K562 (cell line): ENCODE measurements around the gene PPP1R12B. TPM values are rescaled to one million over a fixed set of nuclear protein-coding genes. Genes with fewer than 3 reads are reported as not detected.

Experiments used
- HDAC1 ChIP-seq, 2 experiments: fragments of 450-650 bp; IDR thresholded peaks; 2 replicates each; pipeline ENCODE4 v1.6.1; 2016 to 2017; ENCODE audit warnings: inconsistent platforms in 1 of 2, mild to moderate bottlenecking in 1 of 2, moderate library complexity in 1 of 2
- MEIS2 ChIP-seq: fragments of 450-650 bp; IDR thresholded peaks from 2 replicates; pipeline ENCODE4 v1.6.1; 2014; ENCODE audit warnings: mild to moderate bottlenecking; ENCODE audit not compliant: partially characterized antibody
- NCOA1 ChIP-seq: fragments of 450-650 bp; IDR thresholded peaks from 2 replicates; pipeline ENCODE4 v1.6.1; 2016; ENCODE audit warnings: low read depth
- NR2C1 ChIP-seq, 2 experiments: fragments of 450-650 bp; IDR thresholded peaks; 2 replicates each; pipeline ENCODE4 v1.6.1; 2017; ENCODE audit warnings: mild to moderate bottlenecking in 2 of 2, antibody characterized with exemption in 1 of 2, inconsistent platforms in 1 of 2, missing compliant biosample characterization in 1 of 2, missing genetic modification characterization in 1 of 2
- SMAD4 ChIP-seq: fragments of 250-450 bp; sonication (Bioruptor Pico); conservative IDR thresholded peaks from 2 replicates; pipeline ENCODE4 v1.8.0; 2021; ENCODE audit warnings: inconsistent platforms, mild to moderate bottlenecking, moderate library complexity
- SMARCB1 ChIP-seq: IDR thresholded peaks from 2 replicates; pipeline ENCODE4 v1.6.1; 2011; ENCODE audit warnings: improper control_type of control experiment, low read depth; ENCODE audit not compliant: insufficient read length
- SMARCE1 ChIP-seq: fragments of 450-650 bp; IDR thresholded peaks from 2 replicates; pipeline ENCODE4 v1.7.1; 2016; ENCODE audit warnings: mild to moderate bottlenecking
- TBP ChIP-seq: optimal IDR thresholded peaks from 2 replicates; pipeline ENCODE3; 2011; ENCODE audit warnings: low read depth, low read length, improper control_type of control experiment
- ZEB2 ChIP-seq: fragments of 450-650 bp; IDR thresholded peaks from 2 replicates; pipeline ENCODE4 v1.6.1; 2016
- ZKSCAN8 ChIP-seq: fragments of 200-800 bp; sonication (Bioruptor generic); IDR thresholded peaks from 2 replicates; pipeline ENCODE4 v1.6.1; 2016; ENCODE audit warnings: missing genetic modification characterization, missing compliant biosample characterization
- ZNF766 ChIP-seq: fragments of 200-800 bp; sonication (Bioruptor generic); conservative IDR thresholded peaks from 2 replicates; pipeline ENCODE4 v1.6.1; 2016; ENCODE audit warnings: missing genetic modification characterization, missing compliant biosample characterization
- polyA plus RNA-seq, 8 experiments: library from polyadenylated mRNA; depleted of rRNA in 4 of 8; stranded (reverse) in 5 of 8; unstranded in 3 of 8; fragments of >200 nt; fragmentation: Nextera tagmentation in 2 of 8; fragmentation: Illumina TruSeq in 1 of 8; extraction: Ambion mirVana in 2 of 8; extraction: Trizol in 1 of 8; gene quantifications; 2 replicates each; pipeline versions ENCODE4 v1.2.1 to v1.2.3, GENCODE V29; 2011 to 2014; ENCODE audit warnings: inconsistent platforms in 1 of 8, missing spikeins in 1 of 8
- total RNA-seq, 7 experiments: library from RNA; depleted of rRNA in 6 of 7; stranded (reverse); fragments of >200 nt in 6 of 7; fragmentation: Illumina TruSeq in 2 of 7; extraction: Trizol in 2 of 7; gene quantifications; 2 replicates each; pipeline versions ENCODE4 v1.2.1 to v1.2.3, GENCODE V29; 2011 to 2021; ENCODE audit warnings: low replicate concordance in 1 of 7
- TF ChIP-seq, protein P1 (sequence below): fragments of 450-650 bp; IDR thresholded peaks from 2 replicates; pipeline ENCODE4 v1.6.1; 2016; ENCODE audit warnings: mild to moderate bottlenecking
- TF ChIP-seq, protein P2 (sequence below): fragments of 250-450 bp; sonication (Bioruptor Pico); IDR thresholded peaks from 2 replicates; pipeline ENCODE4 v1.9.0; 2021; ENCODE audit warnings: mild to moderate bottlenecking
- TF ChIP-seq, protein P3 (sequence below): IDR thresholded peaks from 2 replicates; pipeline ENCODE4 v1.6.1; 2011; ENCODE audit warnings: borderline replicate concordance, low read depth, mild to moderate bottlenecking, moderate library complexity, low read length; ENCODE audit not compliant: insufficient read depth, poor library complexity, severe bottlenecking
- TF ChIP-seq, protein P4 (sequence below), 3 experiments: fragments of 200-800 bp in 1 of 3; fragments of 250-450 bp in 1 of 3; fragments of 450-650 bp in 1 of 3; sonication (Bioruptor Pico) in 1 of 3; sonication (Bioruptor generic) in 1 of 3; formaldehyde crosslinking in 1 of 3; IDR thresholded peaks; 2 replicates each; pipeline versions ENCODE4 v1.6.1 to v1.8.0; 2016 to 2022; ENCODE audit warnings: mild to moderate bottlenecking in 2 of 3, missing genetic modification characterization in 2 of 3, missing compliant biosample characterization in 1 of 3, moderate library complexity in 1 of 3
- TF ChIP-seq, protein P5 (sequence below): sonication (generic); formaldehyde crosslinking; IDR thresholded peaks from 2 replicates; pipeline ENCODE4 v1.8.1; 2023; ENCODE audit warnings: mild to moderate bottlenecking, missing genetic modification reagents

Gene PPP1R12B
- total and polyA plus RNA-seq, 9 of the 15 experiments (the other 6 are each of a cell fraction or from before 2014, with no cell fraction given): 0.73 to 16.9 (median 13.6) TPM

DNA sequence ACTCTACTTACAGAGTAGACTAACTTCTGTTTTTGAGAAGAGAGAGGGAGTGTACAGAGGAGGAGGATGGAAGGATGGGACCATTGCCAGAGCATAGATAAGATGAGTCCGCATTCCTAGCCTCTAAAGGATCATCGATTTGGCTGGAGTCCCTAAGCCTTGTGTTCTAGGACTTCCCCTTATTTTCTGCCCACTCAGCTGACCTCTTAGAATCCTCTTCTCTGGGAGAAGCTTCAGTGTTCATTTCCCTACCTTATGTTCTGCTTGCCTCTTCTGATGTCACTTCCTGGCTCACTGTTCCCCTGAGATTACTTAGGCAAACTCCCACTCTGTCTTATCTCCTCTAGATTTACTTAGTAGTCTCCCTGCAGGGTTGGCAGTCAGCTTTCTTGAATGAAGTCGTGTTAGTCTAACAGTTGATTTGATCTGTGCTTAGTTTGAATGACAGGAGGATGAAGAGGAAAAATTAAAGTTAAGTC is 205.1 kb downstream of the PPP1R12B start (continued):
- TF ChIP-seq, protein P1, sequence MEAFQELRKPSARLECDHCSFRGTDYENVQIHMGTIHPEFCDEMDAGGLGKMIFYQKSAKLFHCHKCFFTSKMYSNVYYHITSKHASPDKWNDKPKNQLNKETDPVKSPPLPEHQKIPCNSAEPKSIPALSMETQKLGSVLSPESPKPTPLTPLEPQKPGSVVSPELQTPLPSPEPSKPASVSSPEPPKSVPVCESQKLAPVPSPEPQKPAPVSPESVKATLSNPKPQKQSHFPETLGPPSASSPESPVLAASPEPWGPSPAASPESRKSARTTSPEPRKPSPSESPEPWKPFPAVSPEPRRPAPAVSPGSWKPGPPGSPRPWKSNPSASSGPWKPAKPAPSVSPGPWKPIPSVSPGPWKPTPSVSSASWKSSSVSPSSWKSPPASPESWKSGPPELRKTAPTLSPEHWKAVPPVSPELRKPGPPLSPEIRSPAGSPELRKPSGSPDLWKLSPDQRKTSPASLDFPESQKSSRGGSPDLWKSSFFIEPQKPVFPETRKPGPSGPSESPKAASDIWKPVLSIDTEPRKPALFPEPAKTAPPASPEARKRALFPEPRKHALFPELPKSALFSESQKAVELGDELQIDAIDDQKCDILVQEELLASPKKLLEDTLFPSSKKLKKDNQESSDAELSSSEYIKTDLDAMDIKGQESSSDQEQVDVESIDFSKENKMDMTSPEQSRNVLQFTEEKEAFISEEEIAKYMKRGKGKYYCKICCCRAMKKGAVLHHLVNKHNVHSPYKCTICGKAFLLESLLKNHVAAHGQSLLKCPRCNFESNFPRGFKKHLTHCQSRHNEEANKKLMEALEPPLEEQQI: peak; percentile 82
- TF ChIP-seq, protein P2, sequence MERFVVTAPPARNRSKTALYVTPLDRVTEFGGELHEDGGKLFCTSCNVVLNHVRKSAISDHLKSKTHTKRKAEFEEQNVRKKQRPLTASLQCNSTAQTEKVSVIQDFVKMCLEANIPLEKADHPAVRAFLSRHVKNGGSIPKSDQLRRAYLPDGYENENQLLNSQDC (CRISPR knock-in tag): 0 out of 2 replicates have a peak, but pooled peaks have one; percentile 45
- TF ChIP-seq NR2C1 (IDR thresholded peaks at IDR 0.05) (peak; percentile 68), NR2C1 (tag; IDR thresholded peaks at IDR 0.05) (peak; percentile 64; the same call in 1 of the 2 replicates), MEIS2 (peak; percentile 84), HDAC1 (IDR thresholded peaks at IDR 0.05) (peak in 1 of 2 experiments; percentile 98; a peak in 2 of 4 replicates), SMARCE1 (peak; percentile 98), ZKSCAN8 (no peak), SMAD4 (CRISPR knock-in tag) (peak; percentile 63), ZEB2 (peak; percentile 89), ZNF766 (peak; percentile 80; the same call in 1 of the 2 replicates), SMARCB1 (peak; percentile 84), NCOA1 (peak; percentile 90), TBP (no peak)
- TF ChIP-seq, protein P3, sequence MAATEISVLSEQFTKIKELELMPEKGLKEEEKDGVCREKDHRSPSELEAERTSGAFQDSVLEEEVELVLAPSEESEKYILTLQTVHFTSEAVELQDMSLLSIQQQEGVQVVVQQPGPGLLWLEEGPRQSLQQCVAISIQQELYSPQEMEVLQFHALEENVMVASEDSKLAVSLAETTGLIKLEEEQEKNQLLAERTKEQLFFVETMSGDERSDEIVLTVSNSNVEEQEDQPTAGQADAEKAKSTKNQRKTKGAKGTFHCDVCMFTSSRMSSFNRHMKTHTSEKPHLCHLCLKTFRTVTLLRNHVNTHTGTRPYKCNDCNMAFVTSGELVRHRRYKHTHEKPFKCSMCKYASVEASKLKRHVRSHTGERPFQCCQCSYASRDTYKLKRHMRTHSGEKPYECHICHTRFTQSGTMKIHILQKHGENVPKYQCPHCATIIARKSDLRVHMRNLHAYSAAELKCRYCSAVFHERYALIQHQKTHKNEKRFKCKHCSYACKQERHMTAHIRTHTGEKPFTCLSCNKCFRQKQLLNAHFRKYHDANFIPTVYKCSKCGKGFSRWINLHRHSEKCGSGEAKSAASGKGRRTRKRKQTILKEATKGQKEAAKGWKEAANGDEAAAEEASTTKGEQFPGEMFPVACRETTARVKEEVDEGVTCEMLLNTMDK: no peak
- TF ChIP-seq, protein P4, sequence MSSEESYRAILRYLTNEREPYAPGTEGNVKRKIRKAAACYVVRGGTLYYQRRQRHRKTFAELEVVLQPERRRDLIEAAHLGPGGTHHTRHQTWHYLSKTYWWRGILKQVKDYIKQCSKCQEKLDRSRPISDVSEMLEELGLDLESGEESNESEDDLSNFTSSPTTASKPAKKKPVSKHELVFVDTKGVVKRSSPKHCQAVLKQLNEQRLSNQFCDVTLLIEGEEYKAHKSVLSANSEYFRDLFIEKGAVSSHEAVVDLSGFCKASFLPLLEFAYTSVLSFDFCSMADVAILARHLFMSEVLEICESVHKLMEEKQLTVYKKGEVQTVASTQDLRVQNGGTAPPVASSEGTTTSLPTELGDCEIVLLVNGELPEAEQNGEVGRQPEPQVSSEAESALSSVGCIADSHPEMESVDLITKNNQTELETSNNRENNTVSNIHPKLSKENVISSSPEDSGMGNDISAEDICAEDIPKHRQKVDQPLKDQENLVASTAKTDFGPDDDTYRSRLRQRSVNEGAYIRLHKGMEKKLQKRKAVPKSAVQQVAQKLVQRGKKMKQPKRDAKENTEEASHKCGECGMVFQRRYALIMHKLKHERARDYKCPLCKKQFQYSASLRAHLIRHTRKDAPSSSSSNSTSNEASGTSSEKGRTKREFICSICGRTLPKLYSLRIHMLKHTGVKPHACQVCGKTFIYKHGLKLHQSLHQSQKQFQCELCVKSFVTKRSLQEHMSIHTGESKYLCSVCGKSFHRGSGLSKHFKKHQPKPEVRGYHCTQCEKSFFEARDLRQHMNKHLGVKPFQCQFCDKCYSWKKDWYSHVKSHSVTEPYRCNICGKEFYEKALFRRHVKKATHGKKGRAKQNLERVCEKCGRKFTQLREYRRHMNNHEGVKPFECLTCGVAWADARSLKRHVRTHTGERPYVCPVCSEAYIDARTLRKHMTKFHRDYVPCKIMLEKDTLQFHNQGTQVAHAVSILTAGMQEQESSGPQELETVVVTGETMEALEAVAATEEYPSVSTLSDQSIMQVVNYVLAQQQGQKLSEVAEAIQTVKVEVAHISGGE (CRISPR knock-in tag; IDR thresholded peaks at IDR 0.05): peak in 1 of 3 experiments; percentile 63; a peak in 1 of 6 replicates
- TF ChIP-seq, protein P5, sequence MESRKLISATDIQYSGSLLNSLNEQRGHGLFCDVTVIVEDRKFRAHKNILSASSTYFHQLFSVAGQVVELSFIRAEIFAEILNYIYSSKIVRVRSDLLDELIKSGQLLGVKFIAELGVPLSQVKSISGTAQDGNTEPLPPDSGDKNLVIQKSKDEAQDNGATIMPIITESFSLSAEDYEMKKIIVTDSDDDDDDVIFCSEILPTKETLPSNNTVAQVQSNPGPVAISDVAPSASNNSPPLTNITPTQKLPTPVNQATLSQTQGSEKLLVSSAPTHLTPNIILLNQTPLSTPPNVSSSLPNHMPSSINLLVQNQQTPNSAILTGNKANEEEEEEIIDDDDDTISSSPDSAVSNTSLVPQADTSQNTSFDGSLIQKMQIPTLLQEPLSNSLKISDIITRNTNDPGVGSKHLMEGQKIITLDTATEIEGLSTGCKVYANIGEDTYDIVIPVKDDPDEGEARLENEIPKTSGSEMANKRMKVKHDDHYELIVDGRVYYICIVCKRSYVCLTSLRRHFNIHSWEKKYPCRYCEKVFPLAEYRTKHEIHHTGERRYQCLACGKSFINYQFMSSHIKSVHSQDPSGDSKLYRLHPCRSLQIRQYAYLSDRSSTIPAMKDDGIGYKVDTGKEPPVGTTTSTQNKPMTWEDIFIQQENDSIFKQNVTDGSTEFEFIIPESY: no peak
